NOMO-1 treated with dmso at 0.1 percent for 144 hours (cell line): ENCODE results near the gene GOLGA1.
"Not testable (repeated sequence)": the region's sequence is repeated elsewhere in the genome, so short reads cannot be mapped to it uniquely, and the experiment has no call there.

ENCODE experiments used
- DNase-seq: peaks from one replicate; lab custom pipeline; 2025; ENCODE audit not compliant: unreplicated experiment; lab: John Stamatoyannopoulos, UW

Gene GOLGA1

DNA sequence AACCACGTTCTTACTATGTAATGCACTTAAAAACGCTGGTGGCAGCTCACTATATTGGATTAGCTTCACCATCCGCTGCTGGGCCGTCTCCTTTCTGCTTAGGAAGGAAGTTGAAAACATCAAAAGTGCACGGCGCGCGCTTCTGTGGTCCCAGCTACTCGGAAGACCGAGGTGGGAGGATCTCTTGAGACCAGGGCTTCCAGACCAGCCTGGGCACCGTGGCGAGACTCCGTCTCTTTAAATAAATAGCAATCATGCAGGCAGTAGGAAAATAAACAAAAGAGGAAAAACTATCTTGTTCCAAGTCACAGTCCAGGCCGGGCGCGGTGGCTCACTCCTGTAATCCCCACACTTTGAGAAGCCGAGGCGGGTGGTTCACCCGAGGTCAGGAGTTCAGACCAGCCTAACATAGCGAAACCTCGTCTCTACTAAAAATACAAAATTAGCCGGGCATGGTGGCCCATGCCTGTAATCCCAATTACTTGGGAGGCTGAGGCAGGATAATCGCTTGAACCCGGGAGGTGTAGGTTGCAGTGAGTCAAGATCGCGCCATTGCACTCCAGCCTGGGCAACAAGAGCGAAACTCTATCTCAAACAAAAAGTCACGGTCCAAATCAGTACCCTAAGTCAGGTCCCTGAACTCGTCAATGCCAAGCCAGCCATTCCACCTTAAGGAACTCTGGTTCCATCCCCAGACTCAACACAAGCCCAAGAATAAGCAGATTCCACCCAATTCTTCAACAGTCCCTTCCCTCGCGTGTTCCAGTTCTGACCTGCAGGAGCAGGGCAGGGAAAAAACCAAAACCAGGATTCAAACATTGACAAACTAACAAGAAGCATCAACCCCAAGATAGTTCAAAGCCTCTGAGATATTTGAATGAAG lies 1.0 kb upstream of the GOLGA1 start:
- DNase-seq = peak; percentile 45

DNA sequence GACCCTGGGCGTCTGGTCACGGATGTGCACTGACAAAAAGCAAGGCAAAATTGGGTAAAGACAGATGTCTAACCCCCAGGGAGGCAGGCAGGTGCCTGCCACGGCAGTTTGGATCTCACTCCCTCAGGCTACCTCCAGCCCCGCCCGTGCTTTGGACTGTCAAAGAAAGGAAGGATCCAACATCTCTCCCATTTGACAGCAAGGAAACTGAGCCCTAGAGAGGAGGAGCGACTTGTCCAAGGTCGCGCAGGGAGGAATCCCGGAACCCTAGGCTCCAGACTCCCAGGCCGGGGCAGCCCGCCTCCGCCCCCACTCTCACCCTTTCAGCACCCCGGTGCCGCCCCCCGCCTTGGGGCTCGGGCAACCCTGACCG lies 376 bp downstream of the GOLGA1 start:
- peak; percentile 39 for DNase-seq

DNA sequence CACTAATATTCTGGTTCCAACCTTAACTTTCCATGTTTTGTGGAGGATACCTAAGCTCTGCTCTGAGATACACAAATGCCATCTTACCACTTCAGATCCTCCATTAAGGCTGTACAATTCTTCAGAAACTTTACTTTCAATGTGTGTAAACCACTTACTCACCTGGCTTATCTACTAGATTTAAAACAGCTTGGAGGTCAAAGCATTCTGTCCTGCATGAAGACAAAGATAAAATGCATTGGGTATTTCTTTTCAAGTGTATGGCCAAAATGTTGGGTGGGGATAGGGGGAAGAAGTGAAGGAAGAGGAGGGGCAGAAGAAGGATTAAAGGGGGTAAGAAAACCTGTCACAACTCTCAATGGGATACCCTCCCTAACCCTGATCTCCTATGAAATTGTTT lies 939 bp downstream of the GOLGA1 start:
- no peak for DNase-seq

DNA sequence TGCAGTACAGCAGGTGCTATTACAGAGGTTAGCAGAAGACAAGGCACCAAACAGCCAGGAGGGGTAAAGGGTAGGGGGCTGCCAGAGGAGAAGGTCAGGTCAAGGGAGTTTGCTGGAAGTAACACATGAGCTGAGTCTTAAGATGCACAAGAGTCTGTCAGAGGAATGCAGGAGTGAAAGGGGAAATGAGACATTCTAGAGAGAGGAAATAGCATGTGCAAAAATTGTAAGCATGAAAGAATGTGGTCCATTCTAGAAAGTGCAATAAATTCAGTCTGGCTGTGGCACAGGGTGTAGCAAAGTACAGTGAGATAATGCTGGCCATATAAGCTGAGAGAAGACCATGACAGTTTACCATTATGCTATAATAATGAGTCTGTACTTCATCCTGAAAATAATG lies 6.6 kb downstream of the GOLGA1 start:
- peak; percentile 40 for DNase-seq

DNA sequence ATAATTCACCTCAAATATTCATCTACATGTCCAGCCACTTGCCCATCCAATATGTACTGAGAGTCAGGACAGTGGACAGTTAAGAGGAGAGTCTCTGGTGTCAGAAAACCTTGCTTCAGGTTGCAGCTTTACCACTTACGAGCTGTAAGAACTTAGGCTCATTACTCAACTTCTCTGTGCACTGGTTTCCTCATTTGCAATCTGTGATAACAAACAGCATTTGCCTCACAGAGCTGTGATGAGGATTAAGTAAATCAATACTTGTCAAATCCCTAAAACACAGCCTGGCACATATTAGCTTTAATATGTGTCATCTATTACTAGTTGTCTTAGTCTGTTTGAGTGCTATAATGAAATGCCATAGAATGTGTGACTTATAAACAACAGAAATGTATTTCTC lies 8.6 kb downstream of the GOLGA1 start:
- DNase-seq = peak; percentile 22

DNA sequence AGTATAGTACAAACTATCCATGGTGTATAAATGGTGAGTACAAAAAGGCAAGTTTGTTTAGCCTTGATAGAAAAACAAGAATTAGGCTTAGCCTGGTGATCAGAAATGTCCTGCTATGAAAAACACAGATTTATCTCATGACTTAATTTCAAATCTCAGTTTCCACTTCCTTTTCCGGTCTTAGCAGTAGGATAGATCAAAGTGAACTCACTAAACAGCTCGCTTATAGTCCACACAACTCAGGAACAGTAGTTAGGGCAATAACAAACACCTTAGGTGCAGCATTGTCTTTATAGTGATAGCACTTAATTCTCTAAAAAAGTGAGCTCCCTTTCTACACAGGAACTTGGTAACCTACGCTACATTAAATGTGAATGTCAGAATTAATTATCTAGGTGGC lies 11.4 kb downstream of the GOLGA1 start:
- no peak for DNase-seq

DNA sequence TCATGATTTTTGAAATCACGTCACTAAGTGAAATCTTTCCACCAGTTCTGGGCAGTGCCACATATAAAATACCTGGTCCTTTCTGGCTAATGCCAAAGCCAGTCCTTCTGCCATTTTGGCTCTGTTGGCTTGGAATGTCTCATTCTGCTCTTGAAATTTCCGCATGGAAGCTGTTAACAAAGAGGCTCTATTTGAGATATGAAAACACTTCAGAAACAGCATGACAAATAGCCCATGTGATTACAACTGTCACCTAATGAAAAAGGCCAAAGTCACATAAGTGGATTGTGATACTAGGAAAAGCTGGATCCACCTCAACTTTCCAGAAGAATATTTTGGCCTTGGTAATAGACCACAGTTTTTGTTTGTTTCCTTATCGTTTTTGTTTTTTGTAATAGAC lies 12.8 kb downstream of the GOLGA1 start:
- no peak for DNase-seq

DNA sequence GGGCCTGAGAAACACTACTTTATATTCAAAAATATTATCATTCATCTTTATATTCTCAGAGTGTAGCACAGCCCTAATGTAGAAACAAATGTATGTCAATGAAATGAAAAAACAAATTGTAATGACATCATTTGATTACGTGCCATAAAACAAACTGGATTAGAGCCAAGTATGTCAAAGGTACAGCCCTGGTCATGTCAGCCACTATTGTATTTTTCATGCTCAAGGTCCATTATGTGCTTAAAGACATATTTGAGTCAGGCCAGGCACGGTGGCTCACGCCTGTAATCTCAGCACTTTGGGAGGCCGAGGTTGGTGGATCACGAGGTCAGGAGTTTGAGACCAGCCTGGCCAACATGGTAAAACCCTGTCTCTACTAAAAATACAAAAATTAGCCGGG lies 20.5 kb downstream of the GOLGA1 start:
- DNase-seq = not testable (repeated sequence)

DNA sequence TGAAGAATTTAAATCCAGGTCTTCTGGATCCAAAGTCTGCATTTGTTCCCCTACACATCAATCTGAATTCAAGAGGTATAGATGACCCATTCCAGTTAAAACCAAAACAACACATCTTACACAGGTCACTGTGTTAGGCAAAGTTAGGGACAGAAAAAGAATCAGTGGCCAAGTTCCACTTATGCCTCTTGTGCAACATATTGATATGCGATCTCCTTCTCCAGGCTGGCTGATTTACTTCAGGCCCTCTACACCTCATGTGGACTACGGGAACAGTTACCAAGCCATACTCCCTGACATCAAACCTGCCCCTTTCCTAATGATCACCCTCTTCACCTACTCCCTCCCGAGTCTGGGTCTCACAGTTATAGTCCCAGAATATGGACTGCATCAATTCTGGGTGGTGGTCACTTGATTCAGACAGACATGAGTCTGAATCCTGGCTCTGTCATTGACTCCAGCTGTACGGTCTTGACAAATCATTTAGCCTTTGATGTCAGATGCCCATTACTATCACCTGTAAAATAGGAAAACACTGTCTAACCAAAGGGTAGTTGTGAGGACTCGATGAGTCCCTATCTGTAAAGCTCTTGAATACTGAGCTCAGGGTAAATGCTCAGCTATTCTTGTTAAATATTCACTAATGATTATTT lies 26.0 kb downstream of the GOLGA1 start:
- no peak for DNase-seq

DNA sequence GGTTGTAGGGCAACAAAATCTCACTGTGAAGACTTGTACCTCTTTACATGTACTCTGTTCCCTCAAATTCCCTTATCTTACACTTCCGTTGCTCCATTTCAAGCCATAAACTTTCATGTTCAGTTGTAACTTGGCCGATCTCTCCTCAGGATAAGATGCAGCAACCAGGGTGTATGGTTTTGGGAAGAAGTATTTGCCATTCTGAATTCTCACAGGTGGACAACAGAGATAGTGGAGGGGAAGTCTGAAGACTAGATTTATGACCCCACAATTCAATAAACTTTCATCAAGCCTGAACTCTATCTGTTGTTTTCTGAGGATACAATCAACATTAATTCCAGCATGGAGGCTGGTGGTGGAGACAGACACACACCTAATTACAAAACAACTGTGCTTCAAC lies 27.5 kb downstream of the GOLGA1 start:
- DNase-seq = no peak

DNA sequence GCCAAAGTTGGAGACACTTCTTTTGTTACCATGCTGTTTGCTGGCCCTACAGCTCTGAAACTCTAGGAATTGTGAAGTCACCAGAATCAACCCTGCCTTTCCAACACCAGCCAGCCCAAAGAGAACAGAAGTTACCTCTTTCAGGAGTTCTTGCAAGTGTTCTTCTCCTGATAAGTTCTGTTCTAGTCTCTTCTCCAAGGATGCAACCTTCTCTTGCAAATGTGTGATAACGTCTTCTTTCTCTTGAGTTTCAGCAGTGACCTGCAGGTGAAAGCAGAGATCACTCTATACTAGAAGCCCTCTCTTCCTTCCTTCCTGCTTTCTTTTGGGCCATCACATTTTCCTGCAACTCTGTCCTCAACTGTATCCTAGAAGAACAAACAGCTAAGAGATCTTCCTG lies 29.1 kb downstream of the GOLGA1 start:
- DNase-seq = no peak

DNA sequence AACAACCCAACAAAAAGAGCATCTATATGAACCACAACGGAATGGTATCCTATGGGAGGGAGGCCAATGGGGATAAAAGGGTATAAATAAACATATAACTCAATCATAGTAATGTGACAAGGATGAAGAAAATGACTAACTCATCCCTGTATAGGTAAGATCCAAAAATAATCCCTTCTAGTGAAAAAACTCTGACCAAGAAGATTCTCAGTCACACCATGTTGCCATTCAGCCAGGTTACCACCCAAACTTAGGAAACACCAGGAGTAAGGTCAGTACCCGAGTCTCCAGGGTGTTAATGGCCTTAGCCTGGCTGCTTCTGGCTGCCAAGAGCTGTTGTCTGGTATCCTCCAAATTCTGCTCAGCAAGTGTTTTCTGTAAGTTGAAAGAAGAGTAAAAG lies 32.8 kb downstream of the GOLGA1 start:
- DNase-seq = no peak

DNA sequence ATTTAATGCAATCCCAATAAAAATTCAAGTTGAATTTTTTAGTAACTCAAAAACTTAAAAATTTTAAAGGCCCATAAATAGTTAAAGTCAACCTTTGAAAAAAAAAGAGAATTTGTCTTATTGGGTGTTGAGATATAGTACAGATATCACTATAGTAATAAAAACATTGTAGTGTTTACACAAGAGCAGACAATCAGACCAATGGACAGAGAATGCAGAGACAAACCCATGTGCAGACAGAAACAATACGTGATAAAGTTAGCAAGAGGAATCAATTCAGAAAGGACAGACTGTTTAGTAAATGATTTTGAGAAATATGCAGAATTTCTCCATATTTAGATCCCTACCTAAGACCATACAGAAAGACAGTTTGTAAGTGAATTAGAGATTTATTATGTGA lies 33.9 kb downstream of the GOLGA1 start:
- DNase-seq = no peak

DNA sequence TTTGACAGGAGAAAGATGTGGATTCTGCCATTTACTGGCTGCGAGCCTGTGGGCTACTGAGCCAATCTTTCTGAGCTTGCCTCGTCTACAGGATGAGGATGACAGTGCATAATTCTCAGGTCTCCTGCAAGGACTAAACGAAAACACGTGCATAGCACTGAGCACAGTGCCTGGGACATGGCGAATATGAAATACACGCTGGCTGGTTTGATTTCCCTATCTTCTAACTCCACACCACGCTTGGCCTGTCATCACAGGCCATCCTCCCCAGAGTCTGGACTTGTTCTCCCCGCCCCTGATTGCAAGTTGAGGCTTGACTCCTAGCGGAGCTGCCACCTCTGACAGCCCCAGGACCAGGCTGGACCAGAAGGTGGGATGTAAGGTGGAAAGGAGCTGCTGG lies 41.0 kb downstream of the GOLGA1 start:
- DNase-seq = no peak

DNA sequence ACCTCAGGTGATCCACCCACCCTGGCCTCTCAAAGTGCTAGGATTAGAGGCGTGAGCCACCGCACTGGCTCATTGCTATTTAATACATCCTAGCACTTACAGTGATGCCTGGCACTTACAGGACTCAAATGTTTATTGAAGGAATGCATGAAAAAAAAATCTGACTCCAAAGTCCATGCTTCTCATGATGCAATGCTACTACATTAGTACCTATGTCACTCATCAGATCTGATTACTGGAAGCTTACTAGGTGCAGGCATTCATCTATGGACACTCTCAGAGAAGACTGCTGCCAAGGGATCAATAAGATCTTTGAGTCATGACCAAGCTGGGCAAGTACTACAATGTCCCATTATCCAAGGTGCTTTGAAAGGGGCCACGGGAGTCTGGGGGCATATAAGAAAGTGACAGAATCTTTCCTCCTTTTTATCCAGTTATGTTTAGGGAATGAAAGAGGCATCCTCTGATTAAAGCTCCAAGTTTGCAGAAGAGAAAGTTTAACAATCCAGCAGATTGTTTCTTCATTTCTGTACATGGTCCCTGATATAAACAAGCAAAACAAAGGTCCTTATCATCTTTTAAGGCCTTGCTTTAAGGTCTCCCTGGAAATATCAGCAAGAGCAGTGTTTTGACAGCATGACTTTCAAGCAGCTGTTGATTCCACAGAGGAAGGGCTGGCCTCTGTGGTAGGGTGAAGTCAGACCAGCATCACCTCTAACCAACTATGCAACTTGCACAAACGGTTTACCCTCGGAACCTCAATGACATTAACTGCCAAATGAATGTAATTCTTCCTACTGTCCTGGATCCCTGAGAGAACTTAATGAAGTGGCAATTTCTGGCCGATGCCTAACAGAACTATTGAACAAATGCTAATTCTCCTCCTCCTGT lies 43.1 kb downstream of the GOLGA1 start:
- DNase-seq = no peak

DNA sequence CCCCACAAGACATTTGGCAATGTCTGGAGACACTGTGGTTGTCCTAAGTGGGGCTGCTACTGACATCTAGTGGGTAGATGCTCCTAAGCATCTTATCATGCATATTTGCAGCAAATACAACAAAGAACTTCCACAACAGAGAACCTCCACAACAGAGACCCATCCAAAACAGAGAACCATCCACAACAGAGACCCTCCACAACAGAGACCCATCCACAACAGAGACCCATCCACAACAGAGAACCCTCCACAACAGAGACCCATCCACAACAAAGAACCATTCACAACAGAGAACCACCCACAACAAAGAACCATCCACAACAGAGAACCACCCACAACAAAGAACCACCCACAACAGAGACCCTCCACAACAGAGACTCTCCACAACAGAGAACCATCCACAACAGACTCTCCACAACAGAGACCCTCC lies 46.1 kb downstream of the GOLGA1 start:
- DNase-seq = no peak

DNA sequence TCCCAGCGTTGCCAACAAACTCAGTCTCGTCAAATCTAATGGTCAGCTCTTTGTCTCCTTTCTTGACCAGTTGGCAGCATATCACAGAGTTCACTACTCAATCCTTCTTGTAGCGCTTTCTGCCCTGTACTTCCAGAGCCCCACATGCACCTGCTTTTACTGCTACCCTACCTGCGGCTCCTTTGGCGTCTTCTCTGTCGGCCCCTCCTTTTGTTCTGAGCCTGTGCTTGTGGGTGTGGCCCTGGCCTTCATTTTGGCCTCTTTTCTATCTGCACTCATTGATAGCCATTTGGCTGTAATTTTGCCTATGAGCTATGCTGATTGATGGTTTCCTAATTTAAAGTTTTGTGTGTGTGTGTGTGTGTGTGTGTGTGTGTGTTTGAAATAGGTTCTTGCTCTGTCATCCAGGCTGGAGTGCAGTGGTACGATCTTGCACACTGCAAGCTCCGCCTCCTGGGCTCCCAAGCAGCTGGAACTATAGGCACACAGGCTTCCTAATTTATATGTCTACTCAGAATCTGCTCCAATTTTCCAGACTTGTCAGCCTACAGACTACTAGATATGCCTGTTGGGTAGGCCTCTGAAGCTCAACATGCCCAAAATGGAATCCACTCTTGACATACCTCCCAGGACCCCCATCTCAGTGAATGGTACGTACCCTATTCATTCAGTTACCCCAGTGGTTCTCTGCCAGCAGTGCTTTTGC lies 46.7 kb downstream of the GOLGA1 start:
- DNase-seq = no peak

DNA sequence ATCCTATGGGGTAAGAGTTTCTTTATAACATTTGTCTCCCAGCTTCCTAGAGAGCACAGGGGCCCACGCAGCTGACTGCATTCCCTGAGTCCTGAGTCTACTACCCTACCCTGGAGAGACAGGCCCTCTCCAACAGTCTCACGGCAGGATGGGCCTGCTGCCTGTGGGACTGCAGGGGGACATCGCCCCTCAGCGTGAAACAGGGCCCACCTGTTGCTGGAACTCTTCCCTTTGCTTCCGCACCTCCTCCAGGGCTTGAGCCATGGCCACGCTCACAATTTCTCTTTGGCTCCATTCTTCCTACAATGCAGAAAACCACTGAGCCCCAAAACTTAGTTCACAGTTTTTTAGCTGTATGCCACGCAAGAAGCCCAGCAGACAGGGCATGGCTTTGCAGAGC lies 50.7 kb downstream of the GOLGA1 start:
- no peak for DNase-seq

DNA sequence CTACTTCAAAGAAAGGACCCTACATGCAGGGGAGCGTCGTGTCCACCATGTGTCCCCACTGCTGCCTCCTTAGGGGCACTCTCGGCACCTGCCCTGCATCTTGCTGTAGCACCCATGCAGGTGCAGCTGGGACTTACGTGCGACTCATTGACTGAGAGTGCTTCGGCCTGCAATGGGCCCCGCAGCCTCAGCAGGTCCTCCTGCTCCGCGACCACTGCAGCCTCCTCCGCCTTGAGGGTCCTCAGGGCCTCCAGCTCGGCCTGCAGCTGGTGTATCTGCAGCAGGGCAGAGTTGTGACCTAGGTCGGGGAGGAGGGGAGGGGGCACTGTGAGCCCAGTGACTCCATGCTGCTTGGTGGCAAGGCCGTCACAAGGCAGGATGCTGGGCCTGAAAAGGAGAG lies 51.9 kb downstream of the GOLGA1 start:
- no peak for DNase-seq

DNA sequence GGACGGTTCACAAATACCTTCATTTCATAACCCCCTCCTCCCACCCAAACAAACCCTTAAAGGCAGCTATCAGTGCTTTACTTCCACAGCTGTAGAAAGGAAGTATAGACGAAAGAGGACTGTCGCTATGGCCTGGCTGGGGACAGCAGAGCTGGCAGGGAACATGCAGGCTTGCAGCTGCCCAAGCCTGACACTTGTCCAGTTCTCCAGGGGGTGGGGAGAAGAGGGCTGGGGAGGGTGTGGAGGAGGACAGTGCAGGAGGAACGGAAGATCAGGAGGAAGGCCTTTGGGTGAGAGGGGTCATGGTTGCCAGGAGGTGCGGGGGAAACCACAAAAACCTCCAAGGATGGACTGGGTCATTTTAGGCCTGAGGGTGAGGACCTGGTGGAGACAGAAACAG lies 53.1 kb downstream of the GOLGA1 start:
- no peak for DNase-seq

DNA sequence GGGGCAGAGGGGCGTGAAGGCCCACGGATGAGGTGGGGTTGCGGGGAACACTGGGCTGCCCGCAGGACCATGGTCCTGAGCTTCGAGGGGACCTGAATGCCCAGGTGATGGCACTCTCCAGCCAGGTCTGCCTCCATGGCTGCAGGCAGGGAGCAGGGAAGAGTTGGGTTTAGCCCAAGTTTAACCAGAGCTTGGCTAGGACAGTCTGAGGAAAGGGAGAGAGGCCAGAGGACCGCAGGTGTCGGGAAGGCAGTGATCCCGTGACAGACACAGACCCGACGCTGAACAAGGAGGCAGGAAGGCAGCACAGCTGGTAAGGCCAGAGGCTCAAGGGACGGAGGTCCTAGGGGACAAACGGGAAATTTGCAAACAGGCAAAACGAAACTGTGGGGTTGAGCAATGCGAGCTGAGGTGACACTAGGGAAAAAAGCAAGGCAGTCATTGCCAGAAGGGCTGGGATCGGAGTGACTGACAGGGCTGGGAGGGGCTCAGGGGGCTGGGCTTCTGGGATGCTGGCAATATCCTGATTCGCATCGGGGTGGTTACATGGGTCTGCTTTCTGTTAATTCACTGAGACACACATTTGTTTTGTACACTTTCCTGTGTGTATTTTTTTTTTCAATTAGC lies 53.9 kb downstream of the GOLGA1 start:
- no peak for DNase-seq
